Measurements from ENCODE around the gene CDC14B.

Gene CDC14B

DNA sequence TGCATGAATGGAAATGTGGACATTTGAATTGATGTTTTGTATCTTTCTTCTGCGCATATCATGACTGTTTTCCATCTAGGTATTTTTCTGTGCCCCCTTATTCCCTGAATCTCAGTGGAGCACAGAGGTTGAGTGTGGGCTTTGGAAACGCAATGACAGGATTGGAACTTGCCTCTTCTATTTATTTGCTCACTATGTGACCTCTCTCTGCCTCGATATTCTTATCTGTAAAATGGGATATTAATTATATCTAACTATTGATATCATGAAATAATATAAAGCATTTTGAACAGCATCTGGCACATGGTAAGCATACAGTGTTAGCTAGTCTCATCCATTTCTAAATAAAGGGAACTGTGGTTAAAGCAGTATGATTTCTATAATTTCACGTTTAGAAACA is 143.6 kb downstream of the CDC14B start:
- in situ Hi-C loops (cut with HindIII; ENCODE audit: low sequenced_read_pairs): no loop called here
- no peak for DNase-seq (ENCODE audit: low read depth)
- H3K4me3 ChIP-seq (ENCODE audit: low read depth, low read length): no peak overlapping the region
- TF ChIP-seq, protein P1, sequence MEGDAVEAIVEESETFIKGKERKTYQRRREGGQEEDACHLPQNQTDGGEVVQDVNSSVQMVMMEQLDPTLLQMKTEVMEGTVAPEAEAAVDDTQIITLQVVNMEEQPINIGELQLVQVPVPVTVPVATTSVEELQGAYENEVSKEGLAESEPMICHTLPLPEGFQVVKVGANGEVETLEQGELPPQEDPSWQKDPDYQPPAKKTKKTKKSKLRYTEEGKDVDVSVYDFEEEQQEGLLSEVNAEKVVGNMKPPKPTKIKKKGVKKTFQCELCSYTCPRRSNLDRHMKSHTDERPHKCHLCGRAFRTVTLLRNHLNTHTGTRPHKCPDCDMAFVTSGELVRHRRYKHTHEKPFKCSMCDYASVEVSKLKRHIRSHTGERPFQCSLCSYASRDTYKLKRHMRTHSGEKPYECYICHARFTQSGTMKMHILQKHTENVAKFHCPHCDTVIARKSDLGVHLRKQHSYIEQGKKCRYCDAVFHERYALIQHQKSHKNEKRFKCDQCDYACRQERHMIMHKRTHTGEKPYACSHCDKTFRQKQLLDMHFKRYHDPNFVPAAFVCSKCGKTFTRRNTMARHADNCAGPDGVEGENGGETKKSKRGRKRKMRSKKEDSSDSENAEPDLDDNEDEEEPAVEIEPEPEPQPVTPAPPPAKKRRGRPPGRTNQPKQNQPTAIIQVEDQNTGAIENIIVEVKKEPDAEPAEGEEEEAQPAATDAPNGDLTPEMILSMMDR (IDR thresholded peaks at IDR 0.05; ENCODE audit: low read depth, low read length, missing control alignments): no peak

DNA sequence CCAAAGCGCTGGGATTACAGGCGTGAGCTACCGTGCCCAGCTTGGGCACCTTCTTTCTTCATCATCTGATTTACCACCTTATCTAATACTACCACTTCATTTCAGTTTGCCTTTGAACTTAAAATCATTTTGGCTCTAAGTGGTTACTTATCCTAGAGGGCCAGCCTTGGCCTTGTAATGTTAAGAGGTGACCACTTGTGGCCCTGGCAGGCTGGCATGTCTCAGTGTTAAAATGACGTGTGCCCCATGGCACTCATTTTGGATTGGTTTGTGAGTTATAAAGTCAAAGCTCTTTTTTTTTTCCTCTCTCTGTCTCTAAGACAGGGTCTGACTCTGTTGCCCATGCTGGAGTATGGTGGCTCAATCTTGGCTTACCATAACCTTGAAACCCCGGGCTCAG is 151.9 kb downstream of the CDC14B start:
- no peak for DNase-seq (ENCODE audit: low read depth)
- in situ Hi-C loops (cut with HindIII; ENCODE audit: low sequenced_read_pairs): no loop called here
- no peak overlapping the region for H3K4me3 ChIP-seq (ENCODE audit: low read depth, low read length)
- TF ChIP-seq, protein P1 (IDR thresholded peaks at IDR 0.05; ENCODE audit: low read depth, low read length, missing control alignments): no peak

DNA sequence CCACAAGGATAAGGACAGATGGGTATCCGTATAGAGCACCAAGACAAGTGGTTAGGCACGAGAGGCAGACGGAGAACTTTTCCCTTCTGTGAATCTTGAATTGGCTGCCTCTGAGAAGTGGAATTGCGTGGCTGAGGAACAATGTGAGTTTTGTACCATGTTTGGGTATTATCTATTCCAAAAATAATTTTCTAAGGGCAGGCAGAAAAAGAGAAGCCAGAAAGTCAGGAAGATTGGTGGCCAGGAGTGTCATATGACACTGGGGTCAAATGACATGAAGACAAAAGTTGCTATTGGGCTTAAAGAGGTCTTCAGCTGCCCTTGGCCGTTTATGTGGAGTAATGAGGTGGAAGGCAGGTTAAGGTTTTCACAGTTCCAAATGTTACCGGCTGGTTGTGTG is 155.2 kb downstream of the CDC14B start:
- in situ Hi-C loops (cut with HindIII; ENCODE audit: low sequenced_read_pairs): no loop called here
- TF ChIP-seq, protein P1 (IDR thresholded peaks at IDR 0.05; ENCODE audit: low read depth, low read length, missing control alignments): no peak
- H3K4me3 ChIP-seq (ENCODE audit: low read depth, low read length): no peak overlapping the region
- DNase-seq (ENCODE audit: low read depth): no peak

DNA sequence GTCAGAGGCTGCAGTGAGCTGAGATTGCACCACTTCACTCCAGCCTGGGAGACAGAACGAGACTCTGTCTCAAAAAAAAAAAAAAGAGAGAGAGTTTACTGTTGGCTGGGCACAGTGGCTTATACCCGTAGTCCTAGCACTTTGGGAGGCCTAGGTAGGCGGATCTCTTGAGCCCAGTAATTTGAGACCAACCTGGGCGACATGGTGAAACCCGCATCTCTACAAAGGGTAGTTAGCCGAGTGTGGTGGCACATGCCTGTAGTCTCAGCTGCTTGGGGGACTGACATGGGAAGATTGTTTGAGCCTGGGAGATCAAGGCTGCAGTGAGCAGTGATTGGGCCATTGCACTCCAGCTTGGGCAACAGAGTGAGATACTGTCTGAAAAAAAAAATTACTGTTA is 157.1 kb downstream of the CDC14B start:
- H3K4me3 ChIP-seq (ENCODE audit: low read depth, low read length): no peak overlapping the region
- TF ChIP-seq, protein P1 (IDR thresholded peaks at IDR 0.05; ENCODE audit: low read depth, low read length, missing control alignments): no peak
- in situ Hi-C loops (cut with HindIII; ENCODE audit: low sequenced_read_pairs): no loop called here
- DNase-seq (ENCODE audit: low read depth): no peak

DNA sequence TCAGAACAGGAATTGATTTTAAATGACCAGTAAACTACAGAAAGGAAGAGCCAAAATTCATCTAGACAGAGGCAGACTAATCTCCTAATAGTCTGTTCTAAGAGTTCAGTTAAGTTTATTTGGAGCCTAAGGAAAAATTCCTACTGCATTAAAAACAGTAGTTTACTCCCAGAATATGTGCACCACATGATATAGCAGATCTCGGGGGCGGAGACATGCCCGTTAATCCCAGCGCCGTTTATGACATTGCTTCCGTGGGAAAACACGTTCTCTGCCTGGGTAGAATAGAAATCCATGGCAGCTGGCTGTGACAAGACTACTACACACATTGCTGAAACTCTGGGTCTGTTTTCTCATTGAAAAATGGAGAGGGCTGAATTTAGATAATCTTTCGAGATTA is 158.3 kb downstream of the CDC14B start:
- DNase-seq (ENCODE audit: low read depth): no peak
- TF ChIP-seq, protein P1 (IDR thresholded peaks at IDR 0.05; ENCODE audit: low read depth, low read length, missing control alignments): no peak
- H3K4me3 ChIP-seq (ENCODE audit: low read depth, low read length): no peak overlapping the region
- in situ Hi-C loops (cut with HindIII; ENCODE audit: low sequenced_read_pairs): no loop called here

DNA sequence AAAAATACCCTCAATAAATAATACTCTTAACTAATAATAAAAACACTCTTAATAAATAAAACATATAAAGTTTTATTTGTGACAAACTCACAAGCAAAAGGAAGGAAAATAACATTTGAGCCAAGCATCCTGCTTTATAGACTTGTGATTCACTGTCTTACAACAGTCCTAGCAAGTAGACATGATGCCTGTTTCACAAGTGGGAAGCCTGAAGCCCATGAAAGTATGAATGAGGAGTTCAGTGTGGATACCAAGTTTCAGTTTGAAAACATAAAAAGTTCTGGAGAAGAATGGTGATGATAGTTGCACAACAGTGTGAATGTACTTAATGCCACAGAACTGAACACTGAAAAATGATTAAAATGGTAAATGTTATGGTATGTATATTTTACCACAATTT is 158.8 kb downstream of the CDC14B start:
- TF ChIP-seq, protein P1 (IDR thresholded peaks at IDR 0.05; ENCODE audit: low read depth, low read length, missing control alignments): no peak
- in situ Hi-C loops (cut with HindIII; ENCODE audit: low sequenced_read_pairs): no loop called here
- no peak overlapping the region for H3K4me3 ChIP-seq (ENCODE audit: low read depth, low read length)
- no peak for DNase-seq (ENCODE audit: low read depth)

DNA sequence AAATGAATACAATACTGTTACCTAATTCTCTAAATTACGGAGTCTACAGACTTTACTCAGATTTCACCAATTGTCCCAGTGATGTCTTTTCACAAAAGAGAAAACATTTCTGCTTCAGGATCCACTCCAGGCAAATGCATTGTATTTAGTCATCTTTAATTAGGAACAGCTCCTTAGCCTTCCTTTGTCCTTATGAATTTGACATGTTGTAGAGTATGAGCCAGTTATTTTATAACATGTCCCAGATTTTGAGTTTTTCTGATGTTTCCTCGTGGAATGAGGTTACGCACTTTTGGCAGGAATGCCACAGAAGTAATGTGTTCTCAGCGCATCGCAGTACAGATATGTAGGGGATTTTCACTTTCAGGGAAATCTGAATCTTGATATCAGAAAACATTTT is 159.2 kb downstream of the CDC14B start:
- TF ChIP-seq, protein P1 (IDR thresholded peaks at IDR 0.05; ENCODE audit: low read depth, low read length, missing control alignments): no peak
- DNase-seq (ENCODE audit: low read depth): no peak
- in situ Hi-C loops (cut with HindIII; ENCODE audit: low sequenced_read_pairs): no loop called here
- H3K4me3 ChIP-seq (ENCODE audit: low read depth, low read length): no peak overlapping the region
